Activated CD4-positive, alpha-beta T cell treated with anti-CD3 and anti-CD28 coated beads for 4 hours (primary cell): Measurements from ENCODE around the gene PGM1.

Source experiments
- DNase-seq, 2 donors: peaks; one replicate each; pipeline ENCODE4 v3.0.0-alpha.2; 2020

PGM1 gene

GRCh38 chr1:63705078-63705477, 111.9 kb downstream of the PGM1 start:
- DNase-seq: no peak

DNA sequence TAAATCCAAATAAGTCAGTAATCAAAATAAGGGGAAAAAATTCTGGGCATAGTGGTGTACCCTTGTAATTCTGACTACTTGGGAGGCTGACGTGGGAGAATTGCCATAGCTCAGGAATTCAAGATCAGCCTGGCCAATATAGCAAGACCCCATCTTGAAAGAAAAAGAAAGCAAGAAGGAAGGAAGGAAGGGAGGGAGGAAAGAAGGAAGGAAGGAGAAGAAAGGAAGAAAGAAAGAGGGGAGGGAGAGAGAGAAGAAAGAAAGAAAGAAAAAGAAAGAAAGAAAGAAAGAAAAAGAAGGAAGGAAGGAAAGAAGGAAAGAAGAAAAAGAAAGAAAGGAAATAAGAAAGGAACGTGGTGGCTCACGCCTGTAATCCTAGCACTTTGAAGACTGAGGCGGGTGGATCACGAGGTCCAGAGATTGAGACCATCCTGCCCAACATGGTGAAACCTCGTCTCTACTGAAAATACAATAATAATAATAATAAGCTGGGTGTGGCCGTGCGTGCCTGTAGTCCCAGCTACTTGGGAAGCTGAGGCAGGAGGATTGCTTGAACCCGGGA, 116.1 kb downstream of the PGM1 start:
- DNase-seq: no peak
